ENCODE results near the gene HESX1.
A peak's percentile ranks its signal among the peaks of the same experiment; 100 is the strongest.

The HESX1 gene

GRCh38 chr3:57166660-57167059 lies 33.1 kb downstream of the HESX1 start:
- no peak for DNase-seq

- no peak for DNase-seq
Measured at GRCh38 chr3:57165641-57166040, 34.1 kb downstream of the HESX1 start.

- peak; percentile 20 for DNase-seq
Measured at GRCh38 chr3:57164657-57165573, 34.9 kb downstream of the HESX1 start, which contains the start of gene IL17RD. TSS of gene IL17RD (minus strand) at chr3:57165353. CDS start at chr3:57165286, 67 bp downstream.

DNA sequence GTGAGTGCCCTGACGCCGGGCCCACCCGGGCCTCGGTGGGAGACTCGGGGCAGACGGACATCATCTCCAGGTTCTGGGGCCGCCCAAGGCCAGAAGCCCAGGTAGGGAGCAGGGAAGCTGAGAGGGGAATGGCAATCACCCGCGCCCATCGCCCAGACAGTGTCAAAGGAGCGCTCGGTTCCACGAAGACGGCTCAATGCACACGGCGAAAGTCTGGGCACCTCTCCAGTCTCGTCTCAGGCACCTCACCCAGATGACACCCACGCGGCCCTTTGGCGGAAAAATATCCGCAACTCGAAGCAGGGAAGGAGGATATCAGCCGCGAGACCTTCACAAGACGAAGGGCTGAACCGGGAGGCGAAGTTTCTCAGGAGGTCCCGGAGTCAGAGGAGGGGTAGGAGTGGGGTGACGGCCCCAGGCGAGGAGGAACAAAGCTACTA lies 35.5 kb downstream of the HESX1 start:
- no peak for DNase-seq

GRCh38 chr3:57163751-57164150 lies 36.0 kb downstream of the HESX1 start:
- no peak for DNase-seq

DNA sequence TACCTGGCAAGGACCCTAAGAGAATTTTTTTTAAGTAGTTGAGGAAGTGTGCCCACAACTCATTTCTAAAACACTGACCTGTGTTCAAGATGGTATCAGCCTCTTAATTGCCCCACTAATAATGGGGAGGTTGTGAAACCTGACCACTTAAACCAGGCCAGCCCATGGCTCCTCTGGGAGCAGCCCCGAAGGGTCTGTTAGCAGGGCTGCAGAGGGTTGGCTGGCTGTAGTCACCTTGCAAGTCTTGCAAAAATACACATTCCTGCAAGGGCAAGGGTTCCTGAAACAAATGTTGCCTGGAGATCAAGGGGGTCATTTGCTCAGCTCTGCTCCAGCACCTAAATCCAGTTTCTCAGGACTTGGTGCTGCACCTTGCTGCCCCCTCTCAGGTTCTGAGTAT lies 37.9 kb downstream of the HESX1 start:
- no peak for DNase-seq

DNA sequence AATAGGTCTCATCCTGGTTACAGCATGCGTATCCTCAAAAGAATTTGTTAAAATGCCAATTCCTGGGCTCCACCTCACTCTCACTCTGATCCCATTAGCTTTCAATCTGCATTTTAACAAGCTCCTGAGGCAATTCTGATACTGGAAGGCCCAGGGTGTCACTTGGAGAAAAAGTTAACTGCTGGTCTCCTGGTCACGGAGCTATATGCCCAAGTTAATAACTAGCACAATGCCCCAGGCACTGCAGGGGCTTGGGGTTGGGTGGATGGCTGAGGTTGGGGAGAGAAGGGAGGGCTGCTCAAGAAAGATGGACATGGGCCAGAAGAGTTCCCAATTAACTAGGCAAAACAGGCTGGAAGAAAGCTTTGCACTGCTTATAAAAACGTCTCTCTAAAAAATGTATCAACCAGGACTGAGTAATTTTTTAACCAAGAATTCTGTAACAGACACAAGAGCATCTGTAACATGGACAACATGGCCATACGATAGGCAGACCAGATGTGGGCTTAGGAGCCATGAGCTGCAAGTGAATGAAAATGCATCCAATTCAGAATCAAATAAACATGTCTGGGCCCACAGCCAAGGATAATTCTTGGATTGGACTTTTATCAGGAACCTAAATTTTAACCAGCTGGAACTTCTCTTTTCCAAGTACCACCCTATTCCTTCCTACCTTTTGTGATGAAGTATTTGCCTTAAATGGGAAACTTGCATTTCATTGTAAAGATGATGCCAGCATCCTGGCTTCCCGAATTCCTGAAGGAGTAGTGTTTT lies 38.8 kb downstream of the HESX1 start:
- no peak for DNase-seq

DNA sequence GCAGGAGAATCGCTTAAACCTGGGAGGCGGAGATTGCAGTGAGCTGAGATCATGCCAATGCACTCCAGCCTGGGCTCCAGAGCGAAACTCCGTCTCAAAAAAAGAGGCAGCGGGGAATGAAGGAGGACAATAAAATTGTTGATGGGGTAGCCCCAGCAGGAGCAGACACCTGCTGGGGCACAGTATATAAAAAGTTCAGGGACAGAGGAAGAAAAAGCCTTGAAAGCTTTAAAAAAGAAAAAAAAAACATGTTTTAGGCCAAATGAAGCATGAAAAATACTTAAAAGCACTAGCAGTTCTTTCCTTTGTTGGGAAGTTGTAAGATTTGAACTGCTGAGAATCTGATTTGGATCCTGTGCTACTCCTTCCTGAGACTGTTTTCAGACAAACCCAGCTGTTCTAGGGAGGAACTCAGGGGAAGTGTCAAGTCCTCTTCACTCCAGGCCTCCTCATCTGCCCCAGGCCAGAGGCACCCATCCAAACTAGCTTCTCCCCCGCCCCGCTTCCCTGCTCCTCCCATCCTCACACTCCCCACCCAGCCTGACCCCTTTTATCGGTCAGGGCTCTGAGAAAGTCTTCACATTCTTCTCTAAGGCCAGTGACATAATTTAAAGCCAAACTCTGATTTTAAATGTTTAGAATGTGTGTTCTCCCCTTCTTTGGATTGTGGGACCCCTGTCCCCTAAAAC lies 39.6 kb downstream of the HESX1 start:
- DNase-seq, result no peak

GRCh38 chr3:57158813-57159738 lies 40.7 kb downstream of the HESX1 start:
- no peak for DNase-seq

- no peak for DNase-seq
Measured at GRCh38 chr3:57158325-57158724, 41.5 kb downstream of the HESX1 start.

DNA sequence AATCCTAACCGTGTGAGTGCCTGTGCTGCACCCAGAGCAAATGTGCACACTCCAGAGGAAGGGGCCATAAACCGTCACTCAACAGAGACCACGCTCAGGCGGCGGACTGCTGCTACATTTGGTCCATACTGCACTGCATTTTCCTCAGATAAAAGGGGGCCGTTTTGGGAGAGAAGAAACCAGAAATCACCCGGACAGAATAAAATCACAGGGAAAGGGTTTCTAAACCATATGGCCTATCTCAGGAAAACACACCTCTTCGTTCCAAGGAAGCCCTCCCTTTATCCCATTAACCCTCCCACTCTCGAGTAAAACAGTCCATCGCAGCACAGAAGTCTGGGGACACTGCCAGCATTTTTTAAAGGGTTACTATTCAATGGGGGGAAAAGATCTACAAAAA lies 42.2 kb downstream of the HESX1 start:
- no peak for DNase-seq

GRCh38 chr3:57155310-57155643 lies 44.5 kb downstream of the HESX1 start:
- DNase-seq, result no peak

DNA sequence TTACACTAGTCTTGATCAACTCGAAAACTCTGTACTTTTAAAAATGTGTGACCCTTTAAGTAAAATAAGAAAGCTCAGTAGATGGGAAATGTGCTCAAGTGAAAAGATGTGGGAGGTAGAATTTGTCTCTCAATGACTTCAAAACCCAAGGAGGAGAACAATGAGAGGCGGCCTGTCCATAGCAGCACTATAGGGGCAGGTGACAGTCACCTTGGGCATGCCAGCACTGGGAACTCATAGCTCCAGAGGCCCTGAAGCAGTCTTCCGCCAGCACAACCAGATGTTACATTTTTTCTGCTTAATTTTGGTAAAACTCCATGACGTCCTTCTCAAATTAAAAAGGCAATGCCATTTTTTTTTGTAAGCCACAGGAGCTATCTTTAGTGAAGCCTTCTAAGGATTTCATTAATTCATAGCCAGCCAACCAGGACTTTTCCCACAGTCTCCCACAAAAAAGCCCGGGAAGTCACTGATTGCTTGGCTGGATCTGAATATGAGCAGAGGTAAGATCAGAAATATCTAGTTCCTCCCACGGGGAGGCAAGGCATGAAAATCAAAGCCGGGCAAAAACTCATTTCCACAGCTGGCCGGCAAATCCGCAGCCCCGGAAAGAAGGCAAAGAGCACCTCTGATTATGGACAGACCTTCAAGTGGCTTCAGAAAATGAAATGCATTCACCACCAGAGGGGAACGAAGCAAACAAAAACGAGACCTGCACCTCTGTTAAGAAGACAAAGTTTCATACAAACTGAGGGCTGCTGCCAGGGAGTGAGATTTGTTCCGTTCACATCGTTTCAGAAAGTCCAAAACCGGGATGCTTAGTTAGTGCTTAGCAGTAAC lies 45.1 kb downstream of the HESX1 start:
- no peak for DNase-seq

DNA sequence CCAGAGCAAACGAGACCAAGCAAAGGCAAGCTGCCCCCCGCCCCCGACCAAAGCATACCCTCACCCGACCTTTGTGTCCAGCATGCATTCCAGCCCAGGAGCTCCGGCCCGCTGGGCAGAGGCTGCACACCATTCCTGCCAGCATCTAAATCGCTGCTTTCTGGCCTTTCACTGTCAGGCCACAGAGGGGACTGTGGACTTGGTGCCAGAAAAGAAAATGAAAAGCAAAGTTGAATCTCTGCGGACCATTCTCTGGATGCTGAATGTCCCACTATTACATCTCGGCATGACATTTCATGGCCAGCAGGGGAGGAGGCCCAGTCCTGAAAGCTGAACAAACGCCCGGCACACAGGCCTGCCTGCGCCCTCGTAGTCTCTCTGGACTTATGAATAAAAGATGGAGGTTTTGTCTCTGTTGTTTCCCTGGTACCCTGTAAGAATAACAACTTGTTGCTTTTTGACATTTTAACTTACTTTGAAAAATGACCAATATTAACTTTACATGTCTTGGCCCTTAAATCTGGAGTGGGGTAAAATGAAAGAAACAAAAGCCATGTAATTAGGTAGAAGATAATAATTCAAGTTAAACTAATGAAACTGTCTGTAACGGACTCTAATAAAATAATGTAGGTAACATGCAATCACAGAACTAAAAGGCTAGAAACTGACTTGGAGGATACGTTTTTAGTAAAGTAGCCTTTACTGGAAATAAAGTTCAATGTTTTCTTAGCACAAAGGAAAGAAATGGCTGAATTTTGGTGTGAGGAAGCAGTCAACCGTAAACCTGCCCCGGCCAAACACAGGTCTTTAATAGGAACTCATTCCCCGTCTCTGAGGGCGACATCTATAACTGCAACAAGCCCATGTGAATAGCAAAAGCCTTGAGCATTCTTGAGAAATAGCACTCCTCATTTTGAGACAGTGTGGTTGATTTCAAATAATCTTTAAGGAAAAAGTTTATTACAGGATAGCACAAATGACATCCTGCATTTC lies 47.3 kb downstream of the HESX1 start:
- DNase-seq, result no peak

DNA sequence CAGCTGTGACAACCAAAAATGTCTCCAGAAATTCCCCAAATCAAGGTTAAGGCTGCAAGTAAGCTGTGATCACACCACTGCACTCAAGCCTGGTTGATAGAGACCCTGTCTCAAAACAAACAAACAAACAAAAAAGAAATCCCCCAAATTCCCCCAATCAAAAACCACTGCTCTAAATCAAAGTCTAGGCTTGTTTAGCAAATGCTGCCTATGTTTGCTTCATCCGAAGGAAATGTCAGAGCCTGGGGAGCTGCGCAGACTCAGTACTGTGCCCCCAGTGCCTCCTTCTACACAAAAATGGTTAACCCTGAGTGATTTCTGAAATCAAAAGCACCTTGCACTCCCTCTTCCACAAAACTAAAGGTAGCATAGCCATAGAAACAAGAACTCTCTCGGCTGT lies 48.0 kb downstream of the HESX1 start:
- no peak for DNase-seq

GRCh38 chr3:57151021-57151449 lies 48.7 kb downstream of the HESX1 start:
- DNase-seq, result no peak

- no peak for DNase-seq
Measured at GRCh38 chr3:57150113-57150581, 49.6 kb downstream of the HESX1 start.

Data from T-helper 9 cell (primary cell).